Caco-2 (cell line): ENCODE data around the gene ADGRD1. TPM values are rescaled to one million over a fixed set of nuclear protein-coding genes. Genes with fewer than 3 reads are reported as not detected.

ENCODE experiments used
- BruUV-seq: library from RNA; stranded (reverse); fragments of 400-500 nt; replicated peaks from 2 replicates; lab custom pipeline; 2021; lab: Mats Ljungman, UMichigan
- CTCF ChIA-PET: fragments of 300-600 bp; sonication (Branson Sonifier 250); formaldehyde crosslinking; loops from one replicate; lab custom pipeline; 2022; ENCODE audit warnings: antibody characterized with exemption; lab: Charles Lee
- POLR2A ChIA-PET: fragments of 300-600 bp; sonication (Branson Sonifier 250); formaldehyde crosslinking; loops from one replicate; lab custom pipeline; 2022; ENCODE audit warnings: antibody characterized with exemption; lab: Charles Lee
- DNase-seq, 2 experiments: peaks; one replicate each; pipeline versions ENCODE4 v3.0.0 to v3.0.0-alpha.2; 2020 to 2022
- H3K27me3 ChIP-seq: replicated peaks from 2 replicates; pipeline ENCODE4 v1.6.0; 2011; ENCODE audit warnings: low read length; ENCODE audit not compliant: control insufficient read depth, insufficient read depth
- H3K36me3 ChIP-seq: 2 replicates; pipeline ENCODE4 v1.5.1; 2011; ENCODE audit warnings: low read length; ENCODE audit not compliant: control insufficient read depth, insufficient read depth
- H3K4me1 ChIP-seq: fragments of 250-450 bp; sonication (Bioruptor Pico); 2 replicates; pipeline ENCODE4 v1.5.1; 2020; ENCODE audit warnings: mild to moderate bottlenecking
- H3K4me3 ChIP-seq: 2 replicates; pipeline ENCODE4 v1.5.1; 2011; ENCODE audit warnings: low read depth, mild to moderate bottlenecking, control low read depth, low read length
- H3K9me3 ChIP-seq: fragments of 250-450 bp; sonication (Bioruptor Pico); 2 replicates; pipeline ENCODE4 v1.5.1; 2020; ENCODE audit warnings: mild to moderate bottlenecking, moderate library complexity
- H3K27ac Mint-ChIP-seq: one replicate; pipeline ENCODE4 v1.8.0; 2022; ENCODE audit warnings: mixed read lengths; ENCODE audit not compliant: unreplicated experiment
- H3K27me3 Mint-ChIP-seq: one replicate; pipeline ENCODE4 v1.8.0; 2022; ENCODE audit warnings: mixed read lengths; ENCODE audit not compliant: insufficient read depth, unreplicated experiment
- H3K36me3 Mint-ChIP-seq: one replicate; pipeline ENCODE4 v1.8.0; 2022; ENCODE audit warnings: mild to moderate bottlenecking, mixed read lengths; ENCODE audit not compliant: insufficient read depth, unreplicated experiment
- H3K4me1 Mint-ChIP-seq: one replicate; pipeline ENCODE4 v1.8.0; 2022; ENCODE audit warnings: low read depth, mixed read lengths; ENCODE audit not compliant: unreplicated experiment
- H3K4me3 Mint-ChIP-seq: one replicate; pipeline ENCODE4 v1.8.0; 2022; ENCODE audit warnings: mild to moderate bottlenecking, moderate library complexity, mixed read lengths; ENCODE audit not compliant: unreplicated experiment
- H3K9me3 Mint-ChIP-seq: one replicate; pipeline ENCODE4 v1.8.0; 2022; ENCODE audit warnings: mixed read lengths; ENCODE audit not compliant: unreplicated experiment
- CTCF ChIP-seq, 2 experiments: fragments of 200-600 bp in 1 of 2; IDR thresholded peaks; 1 replicate in 1 of 2; 2 replicates in 1 of 2; pipeline versions ENCODE4 v1.5.1 to v1.8.0; 2011 to 2022; ENCODE audit warnings: antibody characterized with exemption in 1 of 2, control low read depth in 1 of 2, inconsistent platforms in 1 of 2, low read depth in 1 of 2, low read length in 1 of 2, mild to moderate bottlenecking in 1 of 2, moderate library complexity in 1 of 2; ENCODE audit not compliant: insufficient read depth in 1 of 2, severe bottlenecking in 1 of 2, unreplicated experiment in 1 of 2
- intact Hi-C: fragments of 100-400 bp; cut with micrococcal nuclease; formaldehyde crosslinking; loops from one replicate; pipeline ENCODE4 v1.10.0; 2022; ENCODE audit not compliant: unreplicated experiment
- total RNA-seq: library from RNA; stranded (reverse); gene quantifications from 2 replicates; pipeline ENCODE4 v1.2.3, GENCODE V29; 2022

The ADGRD1 gene
- total RNA-seq, 1 experiment from 2014 or later, result 3.6 TPM

GRCh38 chr12:130932061-130932930 lies 21.4 kb upstream of the ADGRD1 start:
- POLR2A ChIA-PET, result no interaction called here
- H3K4me1 Mint-ChIP-seq, result no peaks in the 10 kb centered on the region
- Histone ChIP-seq H3K9me3 (no peaks in the 10 kb centered on the region), H3K4me1 (no peaks in the 10 kb centered on the region), H3K4me3 (no peak overlapping the region), H3K27me3 (peaks cover 3% of the 10 kb centered on the region), H3K36me3 (no peaks in the 10 kb centered on the region)
- BruUV-seq, result no TSS peak
- no peak for TF ChIP-seq CTCF (IDR thresholded peaks at IDR 0.05; ENCODE audit: insufficient read depth in 1 of 2, low read depth in 1 of 2, low read length in 1 of 2, severe bottlenecking in 1 of 2, unreplicated experiment in 1 of 2)
- H3K27me3 Mint-ChIP-seq, result peaks cover 34% of the 10 kb centered on the region
- H3K36me3 Mint-ChIP-seq, result no peaks in the 10 kb centered on the region
- DNase-seq, result no peak
- intact Hi-C loops, result no loop called here
- CTCF ChIA-PET, result no interaction called here
- no peak overlapping the region for H3K27ac Mint-ChIP-seq
- no peaks in the 10 kb centered on the region for H3K9me3 Mint-ChIP-seq
- no peak overlapping the region for H3K4me3 Mint-ChIP-seq

GRCh38 chr12:130933269-130933995 lies 20.3 kb upstream of the ADGRD1 start:
- DNase-seq, result no peak
- Mint-ChIP-seq H3K27me3 (peaks cover 29% of the 10 kb centered on the region), H3K4me3 (no peak overlapping the region), H3K4me1 (no peaks in the 10 kb centered on the region), H3K27ac (no peak overlapping the region), H3K36me3 (no peaks in the 10 kb centered on the region), H3K9me3 (no peaks in the 10 kb centered on the region)
- BruUV-seq, result no TSS peak
- Histone ChIP-seq H3K36me3 (no peaks in the 10 kb centered on the region), H3K4me3 (no peak overlapping the region), H3K4me1 (no peaks in the 10 kb centered on the region), H3K27me3 (peaks cover 3% of the 10 kb centered on the region), H3K9me3 (no peaks in the 10 kb centered on the region)
- intact Hi-C loops, result no loop called here
- POLR2A ChIA-PET, result no interaction called here
- TF ChIP-seq CTCF (IDR thresholded peaks at IDR 0.05; ENCODE audit: insufficient read depth in 1 of 2, low read depth in 1 of 2, low read length in 1 of 2, severe bottlenecking in 1 of 2, unreplicated experiment in 1 of 2), result no peak
- CTCF ChIA-PET, result no interaction called here

- Mint-ChIP-seq H3K27me3 (peaks cover 18% of the 10 kb centered on the region), H3K36me3 (no peaks in the 10 kb centered on the region), H3K9me3 (no peaks in the 10 kb centered on the region), H3K4me3 (no peak overlapping the region), H3K27ac (no peak overlapping the region), H3K4me1 (no peaks in the 10 kb centered on the region)
- CTCF ChIA-PET, result no interaction called here
- H3K9me3 ChIP-seq, result no peaks in the 10 kb centered on the region
- POLR2A ChIA-PET, result no interaction called here
- no peaks in the 10 kb centered on the region for H3K36me3 ChIP-seq
- H3K4me1 ChIP-seq, result no peaks in the 10 kb centered on the region
- BruUV-seq, result no TSS peak
- no peak for TF ChIP-seq CTCF (IDR thresholded peaks at IDR 0.05; ENCODE audit: insufficient read depth in 1 of 2, low read depth in 1 of 2, low read length in 1 of 2, severe bottlenecking in 1 of 2, unreplicated experiment in 1 of 2)
- peaks cover 3% of the 10 kb centered on the region for H3K27me3 ChIP-seq
- no peak overlapping the region for H3K4me3 ChIP-seq
- DNase-seq, result no peak
- intact Hi-C loops, result no loop called here
Measured at GRCh38 chr12:130934753-130935152, 19.0 kb upstream of the ADGRD1 start.
